HUES64 (cell line): ENCODE results near the gene AKR1C2.
"Not testable (repeated sequence)": the region's sequence is repeated elsewhere in the genome, so short reads cannot be mapped to it uniquely, and the experiment has no call there.

Experiments used
- H3K27ac ChIP-seq: 2 replicates; pipeline ENCODE4 v1.7.0; 2013; ENCODE audit warnings: low read depth, low read length, inconsistent platforms
- H3K27me3 ChIP-seq: 2 replicates; pipeline ENCODE4 v1.6.1; 2013; ENCODE audit warnings: mild to moderate bottlenecking, low read length; ENCODE audit not compliant: insufficient read depth
- H3K36me3 ChIP-seq: 2 replicates; pipeline ENCODE4 v1.6.1; 2013; ENCODE audit warnings: mild to moderate bottlenecking, low read length; ENCODE audit not compliant: insufficient read depth
- H3K4me1 ChIP-seq: 2 replicates; pipeline ENCODE4 v1.6.1; 2013; ENCODE audit warnings: mild to moderate bottlenecking, low read length, moderate library complexity; ENCODE audit not compliant: insufficient read depth
- H3K4me3 ChIP-seq: 2 replicates; pipeline ENCODE4 v1.5.1; 2013; ENCODE audit warnings: mild to moderate bottlenecking, low read length, moderate library complexity
- H3K9ac ChIP-seq: 2 replicates; pipeline ENCODE4 v1.6.1; 2013; ENCODE audit warnings: mild to moderate bottlenecking, low read depth, low read length
- H3K9me3 ChIP-seq: 2 replicates; pipeline ENCODE4 v1.6.1; 2013; ENCODE audit warnings: low read depth, low read length; ENCODE audit not compliant: insufficient read depth
- WGBS: fragments of 150-250, 120-280 bp; methylation state at CpG from one replicate; pipeline ENCODE4 v1.1.7; 2013; ENCODE audit warnings: missing lambda C conversion rate; 5-methylcytosine and 5-hydroxymethylcytosine counted together

AKR1C2 gene

GRCh38 chr10:5010043-5010442 lies 6.4 kb upstream of the AKR1C2 start:
- H3K36me3 ChIP-seq, H3K4me3 ChIP-seq, H3K4me1 ChIP-seq, H3K9me3 ChIP-seq, H3K9ac ChIP-seq, H3K27me3 ChIP-seq, H3K27ac ChIP-seq: not testable (repeated sequence)
- 41% methylated on average over 2 of the region's 7 CpGs for WGBS

- not testable (repeated sequence) for H3K4me3 ChIP-seq, H3K4me1 ChIP-seq, H3K9me3 ChIP-seq, H3K27me3 ChIP-seq, H3K27ac ChIP-seq, H3K36me3 ChIP-seq, H3K9ac ChIP-seq
- 89% methylated on average over 4 of the region's 4 CpGs for WGBS
Measured at GRCh38 chr10:5008857-5009548, 5.3 kb upstream of the AKR1C2 start.

DNA sequence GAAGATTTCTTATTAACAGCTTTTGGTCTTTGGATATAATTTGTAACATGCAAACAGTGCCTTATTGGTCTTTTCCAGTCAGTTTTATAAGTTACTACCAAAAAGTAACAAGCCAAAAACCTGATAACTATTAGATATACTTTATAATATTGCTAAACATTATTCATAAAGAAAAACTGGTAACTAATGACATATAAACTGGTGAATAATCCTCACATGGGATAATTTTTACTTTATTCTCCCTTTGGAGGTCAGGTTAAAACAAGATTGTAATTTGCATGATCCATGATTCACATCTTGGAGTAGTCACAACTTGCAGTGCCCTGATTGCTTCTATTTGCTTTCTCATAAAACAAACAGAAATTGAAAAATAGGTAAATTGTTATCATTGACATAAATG lies 844 bp upstream of the AKR1C2 start:
- H3K27ac ChIP-seq, H3K4me1 ChIP-seq, H3K4me3 ChIP-seq, H3K27me3 ChIP-seq, H3K36me3 ChIP-seq, H3K9ac ChIP-seq, H3K9me3 ChIP-seq: not testable (repeated sequence)

DNA sequence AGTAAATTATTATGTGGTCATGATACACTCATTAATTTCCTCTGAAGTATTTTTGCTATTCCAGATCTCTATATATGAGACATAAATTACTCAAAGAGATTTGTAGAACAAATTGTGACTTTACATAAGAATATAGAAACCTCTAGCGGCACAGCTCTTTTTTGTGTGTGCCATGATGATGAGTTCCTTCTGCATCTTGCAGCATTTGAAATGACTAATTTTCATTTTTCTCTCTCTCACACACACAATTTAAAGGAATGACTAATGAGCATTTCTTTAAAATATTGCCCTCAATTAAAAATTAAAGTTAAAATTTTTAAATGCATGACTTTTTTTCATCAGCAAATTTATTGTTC lies 351 bp upstream of the AKR1C2 start:
- no CpG with 5 or more reads among the region's 1 CpG for WGBS
- H3K4me3 ChIP-seq, H3K4me1 ChIP-seq, H3K27ac ChIP-seq, H3K36me3 ChIP-seq, H3K9ac ChIP-seq, H3K27me3 ChIP-seq, H3K9me3 ChIP-seq: not testable (repeated sequence)

GRCh38 chr10:5002013-5002727 lies 1.5 kb downstream of the AKR1C2 start:
- 93% methylated on average over 1 of the region's 2 CpGs for WGBS
- H3K4me3 ChIP-seq: no peak overlapping the region

DNA sequence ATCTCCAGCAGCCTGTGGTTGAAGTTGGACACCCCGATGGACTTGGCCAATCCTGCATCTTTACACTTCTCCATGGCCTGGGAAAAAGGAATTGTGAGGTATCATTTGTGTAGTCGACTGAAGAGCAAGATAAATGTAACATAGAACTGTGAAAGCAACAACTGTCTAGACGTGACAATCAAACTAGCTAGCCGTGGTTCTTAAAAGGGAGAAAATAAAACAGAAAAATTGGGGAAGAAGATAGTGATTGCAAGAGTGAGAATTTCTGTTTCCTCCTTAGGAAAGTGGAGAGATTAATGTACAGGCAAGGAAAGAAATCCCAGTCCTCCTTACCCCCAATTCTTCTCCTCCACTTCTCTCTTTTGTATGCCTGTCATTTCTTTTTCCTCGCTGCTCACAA lies 5.0 kb downstream of the AKR1C2 start:
- 97% methylated on average over 4 of the region's 5 CpGs for WGBS
- no peak overlapping the region for H3K9ac ChIP-seq
- no peaks in the 10 kb centered on the region for H3K27me3 ChIP-seq
- H3K4me1 ChIP-seq: no peaks in the 10 kb centered on the region
- H3K36me3 ChIP-seq: no peaks in the 10 kb centered on the region
- no peak overlapping the region for H3K4me3 ChIP-seq
- H3K27ac ChIP-seq: no peak overlapping the region
- H3K9me3 ChIP-seq: no peaks in the 10 kb centered on the region

More at GRCh38 chr10:5002013-5002727, 1.5 kb downstream of the AKR1C2 start:
- H3K9me3 ChIP-seq: no peaks in the 10 kb centered on the region
- H3K27ac ChIP-seq: no peak overlapping the region
- no peaks in the 10 kb centered on the region for H3K4me1 ChIP-seq
- no peak overlapping the region for H3K9ac ChIP-seq
- H3K27me3 ChIP-seq: no peaks in the 10 kb centered on the region
- no peaks in the 10 kb centered on the region for H3K36me3 ChIP-seq

DNA sequence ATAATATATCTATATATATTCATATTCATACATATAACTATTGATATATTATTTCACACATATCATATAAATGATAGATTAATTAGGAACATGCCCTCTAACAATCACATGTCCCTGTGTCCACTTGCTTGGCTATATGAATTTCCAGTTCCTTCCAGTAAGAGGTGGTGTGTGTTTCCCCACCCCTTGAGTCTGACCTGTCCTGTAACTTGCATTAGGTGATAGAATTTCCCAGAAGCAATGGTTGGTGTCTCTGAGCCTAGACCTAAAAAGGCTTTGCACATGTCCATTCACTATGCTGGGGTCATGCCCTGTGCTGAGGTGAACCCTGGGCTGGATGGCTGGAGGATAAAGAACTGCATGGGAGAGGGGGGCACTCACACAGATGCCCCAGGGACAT lies 9.4 kb downstream of the AKR1C2 start:
- H3K9ac ChIP-seq, H3K36me3 ChIP-seq, H3K4me3 ChIP-seq, H3K9me3 ChIP-seq, H3K27ac ChIP-seq, H3K27me3 ChIP-seq, H3K4me1 ChIP-seq: not testable (repeated sequence)

DNA sequence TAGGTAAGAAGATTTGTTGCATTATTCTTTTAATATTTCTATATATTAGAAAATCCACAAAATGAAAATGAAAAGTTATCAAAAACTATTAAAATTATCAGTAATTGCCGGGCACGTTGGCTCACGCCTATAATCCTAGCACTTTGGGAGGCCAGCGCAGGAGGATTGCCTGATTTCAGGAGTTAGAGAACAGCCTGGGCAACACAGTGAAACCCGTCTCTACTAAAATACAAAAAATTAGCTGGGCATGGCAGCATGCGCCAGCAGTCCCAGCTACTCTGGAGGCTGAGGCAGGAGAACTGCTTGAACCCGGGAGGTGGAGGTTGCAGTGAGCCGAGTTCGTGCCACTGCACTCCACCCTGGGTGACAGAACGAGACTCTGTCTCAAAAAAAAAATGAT lies 11.1 kb downstream of the AKR1C2 start:
- not testable (repeated sequence) for H3K4me3 ChIP-seq, H3K36me3 ChIP-seq, H3K9me3 ChIP-seq, H3K9ac ChIP-seq, H3K27me3 ChIP-seq, H3K27ac ChIP-seq, H3K4me1 ChIP-seq
- WGBS: 91% methylated on average over 10 of the region's 10 CpGs

- not testable (repeated sequence) for H3K36me3 ChIP-seq, H3K4me1 ChIP-seq, H3K9me3 ChIP-seq, H3K9ac ChIP-seq, H3K27ac ChIP-seq, H3K4me3 ChIP-seq, H3K27me3 ChIP-seq
- 98% methylated on average over 2 of the region's 6 CpGs for WGBS
Measured at GRCh38 chr10:4991463-4991862, 12.2 kb downstream of the AKR1C2 start.

- Histone ChIP-seq H3K4me3 (no peak overlapping the region), H3K4me1 (no peaks in the 10 kb centered on the region), H3K27me3 (no peaks in the 10 kb centered on the region), H3K9me3 (no peaks in the 10 kb centered on the region), H3K36me3 (no peaks in the 10 kb centered on the region), H3K27ac (no peak overlapping the region), H3K9ac (no peak overlapping the region)
- WGBS: no CpG with 5 or more reads among the region's 2 CpGs
Measured at GRCh38 chr10:4990217-4990616, 13.4 kb downstream of the AKR1C2 start.

DNA sequence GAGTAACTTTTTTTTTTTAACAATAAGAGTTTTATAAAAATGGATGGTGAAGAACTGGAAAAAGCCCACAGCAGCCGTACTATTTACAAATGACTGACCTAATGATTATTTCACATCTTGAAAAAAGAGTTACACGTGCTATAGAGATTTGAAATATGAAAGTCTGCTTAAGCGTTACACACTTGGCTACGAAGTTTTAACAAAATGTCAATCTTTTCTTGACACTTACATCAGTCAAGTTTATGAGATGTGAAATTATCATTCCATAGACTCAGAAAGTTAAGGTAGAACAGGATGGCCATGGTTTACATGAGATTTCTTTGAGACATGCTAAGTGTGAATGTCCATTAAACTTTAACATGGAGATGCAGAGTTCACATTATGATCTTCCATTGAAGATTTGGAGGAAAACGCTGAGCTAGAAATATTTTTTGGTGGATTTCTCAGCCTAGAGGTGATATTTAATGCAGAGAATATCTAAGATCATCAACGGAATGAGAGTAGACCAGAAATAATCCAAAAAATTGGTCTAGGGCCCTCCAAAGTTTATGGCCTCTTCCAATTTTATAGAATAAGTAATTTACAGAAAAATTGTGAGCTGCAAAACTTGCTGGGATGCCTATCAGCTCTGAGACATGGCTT lies 15.5 kb downstream of the AKR1C2 start:
- not testable (repeated sequence) for H3K36me3 ChIP-seq, H3K9me3 ChIP-seq, H3K9ac ChIP-seq, H3K27ac ChIP-seq, H3K27me3 ChIP-seq, H3K4me1 ChIP-seq, H3K4me3 ChIP-seq
- 96% methylated on average over 5 of the region's 6 CpGs for WGBS
